Cardiac muscle cell (in vitro differentiated cells and primary cell): ENCODE measurements around the gene GPT2. TPM values are rescaled to one million over a fixed set of nuclear protein-coding genes. Genes with fewer than 3 reads are reported as not detected.
A peak's percentile ranks its signal among the peaks of the same experiment; 100 is the strongest.
"Not testable (repeated sequence)": the region's sequence is repeated elsewhere in the genome, so short reads cannot be mapped to it uniquely, and the experiment has no call there.

Experiments used
- DNase-seq, 2 donors: peaks; one replicate each; pipeline versions ENCODE4 v3.0.0 to v3.0.0-alpha.2; 2010 to 2017; ENCODE audit warnings: low read depth in 1 of 2, low spot score in 1 of 2
- H3K27ac ChIP-seq: fragments of 200-600 bp; sonication (generic); 2 replicates; pipeline ENCODE4 v1.5.1; 2016
- H3K27me3 ChIP-seq: fragments of 200-600 bp; sonication (generic); 2 replicates; pipeline ENCODE4 v1.6.0; 2016; ENCODE audit warnings: control low read depth
- H3K36me3 ChIP-seq: fragments of 200-600 bp; sonication (generic); 2 replicates; pipeline ENCODE4 v1.5.1; 2016; ENCODE audit warnings: control low read depth
- H3K4me1 ChIP-seq: fragments of 200-600 bp; sonication (generic); 2 replicates; pipeline ENCODE4 v1.8.1; 2017; ENCODE audit warnings: low read depth, mild to moderate bottlenecking, mixed run types
- H3K4me3 ChIP-seq: fragments of 200-600 bp; sonication (generic); 2 replicates; pipeline ENCODE4 v1.5.1; 2016; ENCODE audit warnings: mild to moderate bottlenecking
- H3K9me3 ChIP-seq: fragments of 200-600 bp; sonication (generic); 2 replicates; pipeline ENCODE4 v1.5.1; 2017; ENCODE audit warnings: low read depth, mild to moderate bottlenecking, control low read depth
- polyA plus RNA-seq: library from polyadenylated mRNA; unstranded; fragments of >200 nt; fragmentation: Nextera tagmentation; extraction: Ambion mirVana; gene quantifications from 2 replicates; pipeline ENCODE4 v1.2.1, GENCODE V29; 2016
- total RNA-seq: library from RNA; depleted of rRNA; stranded (reverse); fragments of >200 nt; gene quantifications from 2 replicates; pipeline ENCODE4 v1.2.3, GENCODE V29; 2016
- TF ChIP-seq, protein P1 (sequence below): IDR thresholded peaks from 2 replicates; pipeline ENCODE4 v1.5.1; 2012; ENCODE audit warnings: low read depth, mild to moderate bottlenecking, low read length

The GPT2 gene
- total and polyA plus RNA-seq, 2 experiments from 2014 or later, result 35.4 to 36.6 TPM

DNA sequence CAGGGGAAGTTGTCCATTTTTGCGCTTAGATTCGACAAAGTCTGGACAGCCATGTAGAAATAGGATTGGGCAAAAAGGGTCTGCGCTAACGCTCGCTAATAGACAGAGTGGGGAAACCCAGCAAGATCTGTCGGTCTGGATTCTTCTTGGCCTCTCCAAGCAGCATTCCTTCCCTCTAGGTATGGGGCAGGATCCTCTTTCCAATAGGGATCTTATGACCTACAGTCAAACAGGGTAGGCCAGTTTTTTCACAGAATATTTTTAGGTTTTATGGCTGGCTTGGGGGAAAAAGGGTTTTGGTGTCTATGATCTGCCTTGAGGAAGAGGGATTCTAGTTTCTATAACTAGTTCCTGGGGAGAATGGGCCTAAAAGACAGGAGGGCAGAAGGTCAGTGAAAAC, 26.0 kb upstream of the GPT2 start:
- TF ChIP-seq, protein P1, sequence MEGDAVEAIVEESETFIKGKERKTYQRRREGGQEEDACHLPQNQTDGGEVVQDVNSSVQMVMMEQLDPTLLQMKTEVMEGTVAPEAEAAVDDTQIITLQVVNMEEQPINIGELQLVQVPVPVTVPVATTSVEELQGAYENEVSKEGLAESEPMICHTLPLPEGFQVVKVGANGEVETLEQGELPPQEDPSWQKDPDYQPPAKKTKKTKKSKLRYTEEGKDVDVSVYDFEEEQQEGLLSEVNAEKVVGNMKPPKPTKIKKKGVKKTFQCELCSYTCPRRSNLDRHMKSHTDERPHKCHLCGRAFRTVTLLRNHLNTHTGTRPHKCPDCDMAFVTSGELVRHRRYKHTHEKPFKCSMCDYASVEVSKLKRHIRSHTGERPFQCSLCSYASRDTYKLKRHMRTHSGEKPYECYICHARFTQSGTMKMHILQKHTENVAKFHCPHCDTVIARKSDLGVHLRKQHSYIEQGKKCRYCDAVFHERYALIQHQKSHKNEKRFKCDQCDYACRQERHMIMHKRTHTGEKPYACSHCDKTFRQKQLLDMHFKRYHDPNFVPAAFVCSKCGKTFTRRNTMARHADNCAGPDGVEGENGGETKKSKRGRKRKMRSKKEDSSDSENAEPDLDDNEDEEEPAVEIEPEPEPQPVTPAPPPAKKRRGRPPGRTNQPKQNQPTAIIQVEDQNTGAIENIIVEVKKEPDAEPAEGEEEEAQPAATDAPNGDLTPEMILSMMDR, result no peak
- no peak for DNase-seq
- H3K4me1 ChIP-seq, result no peaks in the 10 kb centered on the region
- no peak overlapping the region for H3K4me3 ChIP-seq
- no peaks in the 10 kb centered on the region for H3K36me3 ChIP-seq
- no peaks in the 10 kb centered on the region for H3K27me3 ChIP-seq
- H3K27ac ChIP-seq, result no peak overlapping the region
- H3K9me3 ChIP-seq, result no peaks in the 10 kb centered on the region

DNA sequence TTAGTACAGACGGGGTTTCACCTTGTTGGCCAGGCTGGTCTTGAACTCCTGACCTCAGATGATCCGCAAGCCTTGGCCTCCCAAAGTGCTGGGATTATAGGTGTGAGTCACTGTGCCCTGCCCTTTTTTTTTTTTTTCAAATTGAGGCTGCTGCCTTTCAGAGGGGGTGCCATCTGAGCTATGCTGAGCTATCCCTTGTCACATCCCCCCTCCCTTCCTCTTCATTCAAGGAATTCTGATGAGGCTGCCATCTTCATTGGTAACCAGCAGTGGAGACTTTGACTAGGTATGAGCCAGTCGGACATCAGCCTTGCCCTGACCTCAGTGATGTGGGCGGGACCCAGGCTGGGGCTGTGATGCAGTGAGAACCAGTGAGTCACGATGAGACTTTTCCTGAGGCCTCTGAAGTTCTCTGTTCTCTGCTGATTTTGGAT, 24.4 kb upstream of the GPT2 start:
- Histone ChIP-seq H3K27me3 (no peaks in the 10 kb centered on the region), H3K9me3 (no peaks in the 10 kb centered on the region), H3K4me1 (no peaks in the 10 kb centered on the region), H3K36me3 (no peaks in the 10 kb centered on the region), H3K4me3 (no peak overlapping the region), H3K27ac (no peak overlapping the region)
- peak in 1 of 2 donors; percentile 81 for DNase-seq
- TF ChIP-seq, protein P1, result no peak

- DNase-seq, result no peak
Observed at GRCh38 chr16:46862555-46863447, 21.4 kb upstream of the GPT2 start.

GRCh38 chr16:46866286-46866685, 17.9 kb upstream of the GPT2 start:
- H3K4me1 ChIP-seq, result no peaks in the 10 kb centered on the region
- no peak overlapping the region for H3K4me3 ChIP-seq
- H3K36me3 ChIP-seq, result no peaks in the 10 kb centered on the region
- H3K9me3 ChIP-seq, result no peaks in the 10 kb centered on the region
- TF ChIP-seq, protein P1, result no peak
- no peak overlapping the region for H3K27ac ChIP-seq
- no peaks in the 10 kb centered on the region for H3K27me3 ChIP-seq
- no peak for DNase-seq

More at GRCh38 chr16:46862555-46863447, 21.4 kb upstream of the GPT2 start:
- Histone ChIP-seq H3K9me3 (no peaks in the 10 kb centered on the region), H3K4me1 (no peaks in the 10 kb centered on the region), H3K4me3 (no peak overlapping the region), H3K36me3 (no peaks in the 10 kb centered on the region), H3K27ac (no peak overlapping the region), H3K27me3 (no peaks in the 10 kb centered on the region)
- TF ChIP-seq, protein P1, result no peak

- H3K4me3 ChIP-seq, H3K4me1 ChIP-seq, H3K36me3 ChIP-seq, DNase-seq, H3K27me3 ChIP-seq, H3K9me3 ChIP-seq, H3K27ac ChIP-seq: not testable (repeated sequence)
Observed at GRCh38 chr16:46867486-46867885, 16.7 kb upstream of the GPT2 start.

DNA sequence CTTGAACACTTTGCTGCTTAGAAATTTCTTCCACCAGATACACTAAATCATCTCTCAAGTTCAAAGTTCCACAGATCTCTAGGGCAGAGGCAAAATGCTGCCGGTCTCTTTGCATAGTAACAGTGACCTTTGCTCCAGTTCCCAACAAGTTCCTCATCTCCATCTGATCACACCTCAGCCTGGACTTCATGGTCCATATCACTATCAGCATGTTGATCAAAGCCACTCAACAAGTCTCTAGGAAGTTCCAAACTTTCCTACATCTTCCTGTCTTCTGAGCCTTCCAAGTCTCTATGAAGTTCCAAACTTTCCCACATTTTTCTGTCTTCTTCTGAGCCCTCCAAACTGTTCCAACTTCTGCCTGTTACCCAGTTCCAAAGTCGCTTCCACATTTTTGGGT, 15.3 kb upstream of the GPT2 start:
- not testable (repeated sequence) for H3K27ac ChIP-seq, H3K4me3 ChIP-seq, DNase-seq, H3K9me3 ChIP-seq, H3K4me1 ChIP-seq, H3K27me3 ChIP-seq, H3K36me3 ChIP-seq
